ENCODE data around the gene CDC42SE2.
"Not testable (repeated sequence)": the region's sequence is repeated elsewhere in the genome, so short reads cannot be mapped to it uniquely, and the experiment has no call there.

Gene CDC42SE2

DNA sequence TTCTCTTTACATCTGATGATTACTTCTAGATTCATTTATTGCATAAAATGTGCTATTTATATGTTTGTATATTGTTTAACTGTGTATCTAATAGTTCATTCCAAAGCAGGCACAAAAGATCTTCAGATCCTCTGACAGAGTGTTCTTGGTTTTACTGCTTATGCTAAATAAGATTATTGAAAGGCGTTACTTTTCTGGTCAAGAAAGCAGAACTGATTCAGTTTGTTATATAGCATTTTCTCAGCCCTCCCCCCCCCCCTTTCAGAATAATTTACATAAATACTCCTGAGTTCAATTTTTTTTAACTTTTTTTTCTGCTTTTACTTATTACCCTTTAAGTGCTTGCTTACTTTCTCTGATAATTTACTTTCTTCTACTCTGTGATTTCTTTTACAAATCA is 15.4 kb downstream of the CDC42SE2 start:
- no peak for DNase-seq

GRCh38 chr5:131280417-131280816 is 16.6 kb downstream of the CDC42SE2 start:
- no peak for DNase-seq

DNA sequence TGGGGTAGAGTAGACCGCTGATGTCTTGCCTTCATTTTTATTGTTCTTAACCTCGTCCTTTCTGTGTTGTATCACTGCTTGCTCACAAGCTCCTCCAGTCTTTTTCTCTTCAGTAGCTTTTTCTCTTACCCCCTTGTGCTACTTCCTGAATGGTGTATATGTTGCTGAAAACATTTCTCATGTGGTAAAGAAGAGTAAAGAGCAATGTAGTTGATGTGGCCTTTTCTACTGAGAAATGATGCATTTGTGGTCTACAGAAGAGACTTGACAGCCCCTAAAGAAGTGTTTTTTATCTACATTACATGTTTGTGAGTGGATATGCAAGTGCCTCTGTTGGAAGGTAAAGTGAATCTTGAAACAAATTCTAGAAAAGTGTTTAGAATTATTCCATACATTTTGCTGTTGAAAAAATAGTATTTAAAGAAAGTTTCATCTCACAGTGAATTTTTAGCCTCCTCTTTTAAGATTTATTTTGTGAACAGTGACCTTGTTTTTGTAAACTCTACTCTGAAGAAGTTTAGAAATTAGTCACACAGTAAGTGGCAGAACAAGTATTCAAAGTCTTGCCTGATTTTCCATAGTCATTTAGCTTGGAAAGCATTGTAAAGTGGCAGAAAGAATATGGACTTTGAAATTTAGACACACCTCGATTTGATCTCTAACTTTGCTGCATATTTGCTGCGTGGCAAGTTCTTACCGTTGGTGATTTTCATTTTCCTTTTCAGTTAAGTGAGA is 17.4 kb downstream of the CDC42SE2 start:
- no peak for DNase-seq

- no peak for DNase-seq
Measured at GRCh38 chr5:131281868-131282234, 18.0 kb downstream of the CDC42SE2 start.

DNA sequence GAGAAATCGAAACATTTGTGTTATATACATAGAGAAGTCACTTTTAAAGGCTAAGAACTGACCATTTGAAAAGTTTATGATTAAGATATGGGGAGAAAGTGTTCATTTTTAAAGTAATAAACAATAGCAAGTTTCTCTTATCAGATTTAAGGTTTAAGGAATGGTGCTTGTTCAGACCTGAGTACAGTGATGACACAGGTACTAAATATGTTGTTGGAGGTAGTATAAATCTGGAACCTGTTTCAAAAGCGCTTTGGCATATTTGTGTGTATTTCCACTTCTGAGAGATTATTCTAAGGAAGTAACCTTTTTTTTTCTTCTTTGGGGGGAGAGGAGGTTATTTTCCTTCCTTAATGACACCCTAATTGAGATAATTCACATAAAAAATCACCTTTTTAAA is 18.4 kb downstream of the CDC42SE2 start:
- no peak for DNase-seq

DNA sequence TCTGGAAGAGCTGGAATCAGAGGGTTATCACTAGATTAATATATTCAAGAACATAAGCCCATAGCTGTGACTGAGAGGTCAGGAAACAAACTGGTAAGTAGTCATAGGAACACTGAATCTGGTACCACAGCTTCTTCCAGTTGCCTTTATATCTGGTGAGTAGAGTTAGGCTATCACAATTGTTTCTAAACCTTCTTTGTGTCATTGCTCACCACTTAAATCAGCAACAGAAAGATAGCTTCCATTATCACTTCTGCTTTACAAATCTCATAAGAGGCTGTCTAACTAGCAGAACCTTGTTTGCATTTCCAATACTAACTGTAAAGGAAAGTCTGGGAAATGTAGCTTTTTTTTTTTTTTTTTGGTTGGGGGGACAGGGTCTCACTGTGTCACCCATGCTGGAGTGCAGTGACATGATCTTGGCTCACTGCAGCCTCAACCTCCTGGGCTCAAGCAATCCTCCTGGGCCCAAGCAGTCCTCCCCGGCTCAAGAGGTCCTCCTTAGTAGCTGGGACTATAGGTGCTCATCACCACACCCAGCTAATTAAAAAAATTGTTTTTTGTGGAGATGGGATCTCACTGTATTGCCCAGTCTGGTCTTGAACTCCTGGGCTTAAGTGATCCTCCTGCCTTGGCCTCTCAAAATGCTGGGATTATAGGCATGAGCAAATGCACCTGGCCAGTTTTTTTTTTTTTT is 22.0 kb downstream of the CDC42SE2 start:
- no peak for DNase-seq

DNA sequence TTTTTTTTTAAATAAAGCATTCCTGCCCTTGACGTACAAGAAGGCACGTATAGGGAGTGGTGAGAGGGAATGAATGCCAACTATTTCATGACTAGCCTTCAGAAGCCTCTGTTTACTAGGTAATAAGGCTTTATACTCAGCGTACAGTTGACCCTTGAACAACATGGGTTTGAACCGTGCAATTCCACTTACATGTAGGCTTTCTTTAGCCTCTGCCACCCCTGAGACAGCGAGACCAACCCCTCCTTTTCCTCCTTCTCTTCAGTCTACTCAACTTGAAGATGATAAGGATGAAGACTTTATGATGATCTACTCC is 22.5 kb downstream of the CDC42SE2 start:
- no peak for DNase-seq

DNA sequence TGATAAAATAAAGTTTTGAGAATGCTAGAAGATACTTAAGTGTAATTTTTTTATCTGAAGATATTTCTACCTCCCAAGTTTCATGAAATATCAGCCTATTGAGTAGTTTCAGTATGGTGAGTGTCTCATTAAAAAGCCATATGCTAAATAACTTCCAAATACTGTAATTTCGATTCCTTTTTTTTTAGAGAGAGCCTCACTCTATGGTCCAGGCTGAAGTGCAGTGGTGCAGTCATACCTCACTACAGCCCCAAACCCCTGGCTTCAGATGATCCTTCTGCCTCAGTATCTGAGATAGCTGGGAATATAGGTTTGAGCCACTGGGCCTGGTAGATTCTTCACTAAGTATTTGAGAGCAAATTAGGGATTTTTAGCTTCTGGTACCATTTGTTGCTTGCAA is 24.5 kb downstream of the CDC42SE2 start:
- DNase-seq, result no peak

DNA sequence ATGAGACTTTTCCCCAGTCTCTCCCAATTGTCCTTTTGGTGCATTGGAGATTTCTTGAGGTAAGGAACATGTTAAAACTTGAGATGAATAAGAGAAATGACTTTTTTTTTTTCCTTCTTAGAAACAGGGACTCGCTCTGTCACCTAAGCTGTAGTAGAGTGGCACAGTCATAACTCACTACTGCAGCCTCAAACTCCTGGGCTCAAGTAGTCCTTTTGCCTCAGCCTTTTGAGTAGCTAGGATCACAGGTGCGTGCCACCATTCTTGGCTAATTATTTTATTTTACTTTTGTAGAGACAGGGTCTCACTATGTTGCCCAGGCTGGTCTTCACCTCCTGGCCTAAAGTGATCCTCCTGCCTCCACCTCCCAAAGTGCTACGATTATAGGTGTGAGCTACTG is 25.9 kb downstream of the CDC42SE2 start:
- no peak for DNase-seq

GRCh38 chr5:131296213-131296672 is 32.4 kb downstream of the CDC42SE2 start:
- no peak for DNase-seq

GRCh38 chr5:131297886-131298285 is 34.0 kb downstream of the CDC42SE2 start:
- no peak for DNase-seq

DNA sequence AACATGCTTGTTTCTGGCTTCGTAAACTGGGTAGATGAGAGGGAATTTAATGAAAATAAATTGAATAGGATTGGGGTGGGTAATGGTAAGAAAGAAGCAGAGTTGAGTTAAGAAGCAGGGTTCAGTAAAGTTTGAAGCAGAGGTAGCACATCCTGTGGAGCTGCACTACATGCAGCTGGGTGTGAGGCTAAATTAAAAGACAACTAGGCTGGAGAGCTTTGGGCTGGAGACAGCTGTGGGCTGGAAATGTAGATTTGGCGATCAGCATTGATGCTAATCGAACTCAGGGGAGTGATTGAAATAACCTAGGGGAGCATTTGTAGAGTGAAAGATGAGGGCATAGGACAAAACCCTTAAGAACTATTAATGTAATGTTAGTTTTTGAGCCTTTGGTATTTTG is 35.6 kb downstream of the CDC42SE2 start:
- no peak for DNase-seq

DNA sequence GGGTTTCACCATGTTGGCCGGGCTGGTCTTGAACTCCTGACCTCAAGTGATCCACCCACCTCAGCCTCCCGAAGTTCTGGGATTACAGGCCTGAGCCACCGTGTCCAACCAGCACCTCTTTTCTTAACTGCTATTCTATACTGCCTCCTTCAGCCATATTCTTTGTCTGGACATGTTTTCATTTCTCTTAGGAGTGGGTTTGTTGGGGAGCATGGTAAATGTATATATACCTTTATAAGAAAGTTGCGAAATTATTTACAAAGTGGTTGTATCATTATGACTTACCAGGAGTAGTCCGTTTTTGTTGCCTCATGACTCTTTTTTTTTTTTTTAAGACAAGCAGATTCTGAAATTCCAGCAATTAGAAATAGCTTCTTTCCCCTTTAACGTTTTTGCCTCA is 38.7 kb downstream of the CDC42SE2 start:
- DNase-seq, result no peak

DNA sequence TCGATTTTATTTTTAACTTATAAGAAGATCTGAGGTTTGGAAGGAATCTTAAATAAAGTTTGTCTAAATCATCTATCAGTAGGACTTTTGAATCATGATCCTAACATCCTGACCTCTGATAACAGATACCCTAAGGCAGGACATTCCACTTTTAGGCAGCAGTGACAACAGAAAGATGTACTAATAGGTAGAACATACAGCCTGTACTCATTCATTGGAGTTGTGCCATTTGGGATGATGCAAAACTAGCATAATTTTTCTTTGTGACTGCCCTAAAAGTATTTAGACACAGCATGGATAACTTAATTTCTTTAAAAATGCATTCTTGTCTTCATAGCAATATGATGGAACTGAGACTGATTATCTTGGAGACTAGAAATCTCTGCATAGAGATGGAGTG is 39.7 kb downstream of the CDC42SE2 start:
- DNase-seq, result no peak

DNA sequence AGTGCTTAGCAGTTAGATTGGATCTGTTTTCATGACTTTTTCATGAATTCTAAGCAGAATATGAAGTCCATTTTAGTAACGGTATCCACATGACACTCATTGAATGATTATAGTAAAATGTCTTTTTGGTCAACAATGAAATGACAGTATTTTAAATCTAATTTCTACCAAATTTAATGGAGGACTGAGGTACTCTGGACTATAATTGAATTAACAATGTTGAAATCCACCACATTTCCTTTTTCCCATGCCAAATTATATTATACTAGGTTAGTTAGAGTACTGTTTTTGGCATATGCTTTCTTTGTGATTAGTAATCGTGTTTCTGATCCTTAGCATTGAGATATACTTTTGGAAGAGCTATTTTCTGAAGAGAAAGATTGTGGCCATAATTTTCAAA is 40.6 kb downstream of the CDC42SE2 start:
- DNase-seq, result no peak

GRCh38 chr5:131305138-131305689 is 41.4 kb downstream of the CDC42SE2 start:
- no peak for DNase-seq

DNA sequence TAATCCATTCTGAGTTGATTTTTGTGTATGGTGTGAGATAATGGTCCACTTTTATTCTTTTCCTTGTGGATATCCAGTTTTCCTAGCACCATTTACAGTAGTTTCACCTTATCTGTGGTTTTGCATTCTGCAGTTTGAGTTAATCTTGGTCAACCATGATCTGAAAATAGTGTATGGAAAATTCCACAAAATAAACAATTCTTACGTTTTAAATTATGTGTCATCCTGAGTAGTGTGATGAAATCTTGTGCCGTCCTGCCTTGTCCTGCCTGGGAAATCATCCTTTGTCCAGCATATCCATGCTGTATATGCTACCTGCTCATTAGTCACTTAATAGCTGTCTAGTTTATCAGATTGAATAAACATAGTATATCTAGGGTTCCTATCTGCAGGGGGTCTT is 42.1 kb downstream of the CDC42SE2 start:
- no peak for DNase-seq

GRCh38 chr5:131312235-131312772 is 48.5 kb downstream of the CDC42SE2 start:
- not testable (repeated sequence) for DNase-seq

DNA sequence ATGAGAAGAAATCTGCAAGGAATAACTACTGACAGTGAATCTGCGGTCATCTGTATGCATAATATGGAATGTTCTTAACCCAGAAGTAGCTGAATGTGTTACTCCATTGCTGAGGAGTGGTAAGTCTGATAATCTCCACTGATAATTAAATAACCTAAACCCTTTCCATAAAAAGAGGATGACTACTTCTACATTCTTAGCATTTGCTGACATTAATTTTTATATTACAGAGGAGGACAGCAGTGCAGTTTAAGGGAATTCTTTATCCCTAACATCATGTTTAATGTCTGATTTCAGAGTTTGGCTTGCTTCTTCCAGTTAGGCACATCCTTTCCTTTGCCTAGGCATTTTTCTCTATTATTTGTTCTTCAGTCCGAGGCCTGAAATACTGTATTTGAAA is 52.2 kb downstream of the CDC42SE2 start:
- no peak for DNase-seq

DNA sequence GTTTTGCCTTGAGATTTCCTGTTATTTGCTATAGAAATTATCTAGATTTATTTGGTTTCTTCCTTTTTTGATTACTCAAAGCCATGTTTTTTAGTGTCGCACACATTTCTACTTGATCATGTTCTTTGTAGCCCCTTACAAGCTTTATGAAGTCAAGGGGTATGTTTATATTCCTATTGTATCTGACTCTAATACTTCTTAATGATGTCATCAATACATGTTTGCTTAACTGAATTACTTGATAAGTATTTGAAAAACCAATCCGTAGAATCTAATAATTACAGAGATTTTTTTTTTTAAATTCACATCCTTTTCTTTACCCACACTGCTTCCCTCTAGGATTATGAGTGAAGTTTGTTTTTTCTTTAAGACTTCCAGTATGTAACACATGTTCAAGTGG is 53.0 kb downstream of the CDC42SE2 start:
- no peak for DNase-seq

DNA sequence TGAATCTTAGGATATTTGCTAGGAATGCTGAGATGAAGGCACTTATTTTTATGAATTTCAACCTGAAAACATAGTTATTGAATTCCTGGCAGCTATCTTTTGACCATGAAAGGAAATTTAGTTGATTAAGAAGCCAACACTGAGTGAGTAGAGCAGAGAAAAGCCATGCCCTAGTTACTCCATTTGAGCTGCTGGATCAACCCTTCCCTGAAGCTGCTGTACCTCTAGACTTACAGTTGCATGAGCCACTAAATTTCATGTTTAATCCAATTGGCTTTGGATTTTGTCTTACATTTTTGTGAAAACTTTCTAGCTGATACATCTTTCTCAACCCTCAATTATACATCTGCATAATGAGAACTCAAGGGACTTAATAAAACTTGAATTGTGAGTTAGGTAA is 54.6 kb downstream of the CDC42SE2 start:
- DNase-seq, result no peak

- DNase-seq, result no peak
Measured at GRCh38 chr5:131321066-131321465, 57.2 kb downstream of the CDC42SE2 start.

DNA sequence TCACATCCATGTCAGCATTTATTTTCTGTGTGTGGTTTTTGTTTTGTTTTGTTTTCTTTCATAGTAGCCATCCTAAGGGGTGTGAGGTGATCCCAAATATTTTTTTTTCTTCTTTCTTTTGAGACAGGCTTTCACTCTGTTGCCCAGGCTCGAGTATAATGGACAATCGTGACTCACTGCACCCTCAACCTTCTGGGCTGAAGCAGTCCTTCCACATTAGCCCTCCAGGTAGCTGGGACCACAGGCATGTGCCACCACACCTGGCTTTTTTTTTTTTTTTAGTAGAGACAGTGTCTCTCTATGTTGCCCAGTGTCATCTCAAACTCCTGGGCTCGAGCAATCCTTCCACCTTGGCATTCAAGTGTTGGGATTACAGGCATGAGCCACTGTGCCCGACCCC is 59.1 kb downstream of the CDC42SE2 start:
- DNase-seq, result no peak

DNA sequence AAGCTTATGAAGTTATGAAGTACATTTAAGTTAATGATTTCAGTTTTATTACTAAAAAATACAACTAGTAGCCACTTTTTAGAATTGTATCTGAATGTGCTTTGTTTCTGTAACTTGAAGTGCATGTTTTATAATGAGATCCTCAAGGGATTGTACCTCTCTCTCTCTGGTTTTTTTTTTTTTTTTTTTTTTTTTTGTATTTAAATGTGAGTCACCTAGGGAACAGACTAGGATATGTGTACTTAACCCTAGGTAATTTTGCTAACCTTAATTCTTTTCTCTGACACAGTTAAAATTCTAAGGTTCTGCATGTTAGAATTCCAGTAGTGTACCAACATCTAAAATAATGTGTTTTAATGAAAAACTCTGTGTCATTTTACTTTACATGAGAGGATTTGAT is 59.5 kb downstream of the CDC42SE2 start:
- no peak for DNase-seq

Measured in NCI-H1105 treated with DMSO at 0.1 percent for 48 hours (cell line).